Vagina (tissue), 2 donors: ENCODE results near the gene MMP28. TPM values are rescaled to one million over a fixed set of nuclear protein-coding genes. Genes with fewer than 3 reads are reported as not detected.

Experiments
- DNase-seq, 2 donors: peaks; one replicate each; pipeline ENCODE4 v3.0.0-alpha.2; 2017; ENCODE audit errors: extremely low spot score in 2 of 2
- H3K27ac ChIP-seq: fragments of 200-600 bp; sonication (generic); one replicate; pipeline ENCODE4 v1.5.1; 2019
- H3K27me3 ChIP-seq: fragments of 200-600 bp; sonication (generic); one replicate; pipeline ENCODE4 v1.5.1; 2019
- H3K36me3 ChIP-seq, 2 donors: fragments of 200-600 bp; sonication (generic); one replicate each; pipeline ENCODE4 v1.5.1; 2017 to 2019
- H3K4me1 ChIP-seq: fragments of 200-600 bp; sonication (generic); one replicate; pipeline ENCODE4 v1.5.1; 2019
- H3K4me3 ChIP-seq, 2 donors: fragments of 200-600 bp; sonication (generic); 1 replicate in 1 of 2; 2 replicates in 1 of 2; pipeline ENCODE4 v1.5.1; 2016 to 2019
- H3K9me3 ChIP-seq: fragments of 200-600 bp; sonication (generic); one replicate; pipeline ENCODE4 v1.5.1; 2019
- CTCF ChIP-seq, 3 experiments: fragments of 450-650 bp in 2 of 3; fragments of 200-600 bp in 1 of 3; sonication (generic) in 1 of 3; IDR thresholded peaks; one replicate each; pipeline ENCODE4 v1.5.1; 2017 to 2019; ENCODE audit warnings: antibody characterized with exemption in 3 of 3, mild to moderate bottlenecking in 2 of 3, moderate library complexity in 2 of 3
- POLR2A ChIP-seq, 2 donors: fragments of 450-650 bp; IDR thresholded peaks; one replicate each; pipeline ENCODE4 v1.6.1; 2017; ENCODE audit warnings: antibody characterized with exemption in 2 of 2, mild to moderate bottlenecking in 2 of 2, moderate library complexity in 2 of 2
- POLR2AphosphoS5 ChIP-seq, 2 donors: sonication (generic); formaldehyde crosslinking; IDR thresholded peaks; one replicate each; pipeline ENCODE4 v1.9.0; 2017; ENCODE audit warnings: antibody characterized with exemption in 2 of 2, mild to moderate bottlenecking in 2 of 2, low read depth in 1 of 2; ENCODE audit not compliant: insufficient read depth in 1 of 2
- intact Hi-C: fragments of 100-400 bp; cut with DNase I; formaldehyde crosslinking; loops from one replicate; pipeline ENCODE4 v1.15.1; 2023
- total RNA-seq: library from RNA; depleted of rRNA; stranded (reverse); fragments of >200 nt; gene quantifications from one replicate; pipeline ENCODE4 v1.2.3, GENCODE V29; 2016

MMP28 gene
- total RNA-seq, 1 donor from 2014 or later = 32.2 TPM

GRCh38 chr17:35778641-35779196 is 16.7 kb downstream of the MMP28 start:
- DNase-seq = no peak
- no peaks in the 10 kb centered on the region for H3K9me3 ChIP-seq
- no peaks in the 10 kb centered on the region for H3K36me3 ChIP-seq
- H3K4me1 ChIP-seq = peaks cover 30% of the 10 kb centered on the region
- H3K27ac ChIP-seq = no peak overlapping the region
- intact Hi-C loops = no loop called here
- no peak overlapping the region for H3K4me3 ChIP-seq
- no peaks in the 10 kb centered on the region for H3K27me3 ChIP-seq
- TF ChIP-seq POLR2A (IDR thresholded peaks at IDR 0.05) (no peak), CTCF (IDR thresholded peaks at IDR 0.05) (no peak), POLR2AphosphoS5 (IDR thresholded peaks at IDR 0.05; ENCODE audit: insufficient read depth in 1 of 2, low read depth in 1 of 2) (no peak)

- intact Hi-C loops = no loop called here
- no peak for DNase-seq
- Histone ChIP-seq H3K36me3 (no peaks in the 10 kb centered on the region), H3K27ac (no peak overlapping the region), H3K4me1 (peaks cover 26% of the 10 kb centered on the region), H3K4me3 (no peak overlapping the region), H3K9me3 (no peaks in the 10 kb centered on the region), H3K27me3 (no peaks in the 10 kb centered on the region)
- TF ChIP-seq POLR2A (IDR thresholded peaks at IDR 0.05) (no peak), POLR2AphosphoS5 (IDR thresholded peaks at IDR 0.05; ENCODE audit: insufficient read depth in 1 of 2, low read depth in 1 of 2) (no peak), CTCF (IDR thresholded peaks at IDR 0.05) (no peak)
Measured at GRCh38 chr17:35775583-35775982, 19.9 kb downstream of the MMP28 start.

GRCh38 chr17:35775039-35775438 is 20.4 kb downstream of the MMP28 start:
- Histone ChIP-seq H3K4me1 (peaks cover 26% of the 10 kb centered on the region), H3K4me3 (no peak overlapping the region), H3K27ac (no peak overlapping the region)

GRCh38 chr17:35774499-35774898 is 20.9 kb downstream of the MMP28 start:
- no peaks in the 10 kb centered on the region for H3K36me3 ChIP-seq
- intact Hi-C loops = no loop called here
- H3K4me1 ChIP-seq = peaks cover 26% of the 10 kb centered on the region
- H3K27me3 ChIP-seq = no peaks in the 10 kb centered on the region
- no peak for DNase-seq
- H3K27ac ChIP-seq = peak overlapping the region; percentile 25
- H3K4me3 ChIP-seq = no peak overlapping the region
- no peaks in the 10 kb centered on the region for H3K9me3 ChIP-seq
- TF ChIP-seq CTCF (IDR thresholded peaks at IDR 0.05) (no peak), POLR2A (IDR thresholded peaks at IDR 0.05) (no peak), POLR2AphosphoS5 (IDR thresholded peaks at IDR 0.05; ENCODE audit: insufficient read depth in 1 of 2, low read depth in 1 of 2) (no peak)

More at GRCh38 chr17:35775039-35775438, 20.4 kb downstream of the MMP28 start:
- intact Hi-C loops = no loop called here
- TF ChIP-seq POLR2AphosphoS5 (IDR thresholded peaks at IDR 0.05; ENCODE audit: insufficient read depth in 1 of 2, low read depth in 1 of 2) (no peak), CTCF (IDR thresholded peaks at IDR 0.05) (no peak), POLR2A (IDR thresholded peaks at IDR 0.05) (no peak)
- no peaks in the 10 kb centered on the region for H3K9me3 ChIP-seq
- no peaks in the 10 kb centered on the region for H3K36me3 ChIP-seq
- no peaks in the 10 kb centered on the region for H3K27me3 ChIP-seq
- DNase-seq = no peak

GRCh38 chr17:35773679-35774425 is 21.6 kb downstream of the MMP28 start:
- Histone ChIP-seq H3K4me1 (peaks cover 26% of the 10 kb centered on the region), H3K27ac (peak overlapping the region; percentile 25), H3K36me3 (no peaks in the 10 kb centered on the region), H3K4me3 (no peak overlapping the region), H3K9me3 (no peaks in the 10 kb centered on the region), H3K27me3 (no peaks in the 10 kb centered on the region)
- no peak for DNase-seq
- intact Hi-C loops = no loop called here
- TF ChIP-seq POLR2AphosphoS5 (IDR thresholded peaks at IDR 0.05; ENCODE audit: insufficient read depth in 1 of 2, low read depth in 1 of 2) = no peak
- no peak for TF ChIP-seq CTCF (IDR thresholded peaks at IDR 0.05)
- TF ChIP-seq POLR2A (IDR thresholded peaks at IDR 0.05) = no peak
